Retinal pigment epithelial cell (primary cell): ENCODE data around the gene POLD1.
"Not testable (repeated sequence)": the region's sequence is repeated elsewhere in the genome, so short reads cannot be mapped to it uniquely, and the experiment has no call there.

Source experiments
- DNase-seq: peaks from one replicate; pipeline ENCODE4 v3.0.0-alpha.2; 2010; ENCODE audit warnings: low read depth
- H3K4me3 ChIP-seq: 2 replicates; pipeline ENCODE4 v1.5.1; 2011; ENCODE audit warnings: mild to moderate bottlenecking, low read length, control low read depth, moderate library complexity
- TF ChIP-seq, protein P1 (sequence below): conservative IDR thresholded peaks from 2 replicates; pipeline ENCODE4 v1.5.1; 2011; ENCODE audit warnings: low read depth, low read length, control low read depth, inconsistent platforms

POLD1 gene

GRCh38 chr19:50349277-50350057 lies 34.7 kb upstream of the POLD1 start:
- TF ChIP-seq, protein P1, sequence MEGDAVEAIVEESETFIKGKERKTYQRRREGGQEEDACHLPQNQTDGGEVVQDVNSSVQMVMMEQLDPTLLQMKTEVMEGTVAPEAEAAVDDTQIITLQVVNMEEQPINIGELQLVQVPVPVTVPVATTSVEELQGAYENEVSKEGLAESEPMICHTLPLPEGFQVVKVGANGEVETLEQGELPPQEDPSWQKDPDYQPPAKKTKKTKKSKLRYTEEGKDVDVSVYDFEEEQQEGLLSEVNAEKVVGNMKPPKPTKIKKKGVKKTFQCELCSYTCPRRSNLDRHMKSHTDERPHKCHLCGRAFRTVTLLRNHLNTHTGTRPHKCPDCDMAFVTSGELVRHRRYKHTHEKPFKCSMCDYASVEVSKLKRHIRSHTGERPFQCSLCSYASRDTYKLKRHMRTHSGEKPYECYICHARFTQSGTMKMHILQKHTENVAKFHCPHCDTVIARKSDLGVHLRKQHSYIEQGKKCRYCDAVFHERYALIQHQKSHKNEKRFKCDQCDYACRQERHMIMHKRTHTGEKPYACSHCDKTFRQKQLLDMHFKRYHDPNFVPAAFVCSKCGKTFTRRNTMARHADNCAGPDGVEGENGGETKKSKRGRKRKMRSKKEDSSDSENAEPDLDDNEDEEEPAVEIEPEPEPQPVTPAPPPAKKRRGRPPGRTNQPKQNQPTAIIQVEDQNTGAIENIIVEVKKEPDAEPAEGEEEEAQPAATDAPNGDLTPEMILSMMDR, result no peak
- H3K4me3 ChIP-seq, result no peak overlapping the region
- DNase-seq, result no peak

DNA sequence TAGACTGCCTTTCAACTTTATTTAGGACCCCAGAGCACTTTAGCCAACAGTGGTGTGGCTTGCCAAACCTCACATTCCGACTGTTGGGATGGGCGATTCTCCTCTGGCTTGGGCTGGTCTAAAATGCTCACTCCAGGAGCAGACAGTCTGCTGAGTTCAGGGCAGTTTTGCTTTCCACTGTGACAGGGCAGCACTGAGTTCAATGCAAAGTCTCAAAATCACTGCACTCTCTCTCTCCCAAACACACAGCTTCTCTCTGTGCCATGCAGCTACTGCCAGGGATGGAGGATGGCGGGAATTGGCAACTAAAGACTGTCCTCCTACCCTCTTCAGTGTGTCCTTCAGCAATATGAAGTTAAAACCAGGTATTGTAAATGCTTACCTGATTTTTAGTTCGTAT lies 31.9 kb upstream of the POLD1 start:
- no peak for DNase-seq
- no peak overlapping the region for H3K4me3 ChIP-seq
- TF ChIP-seq, protein P1, result no peak

DNA sequence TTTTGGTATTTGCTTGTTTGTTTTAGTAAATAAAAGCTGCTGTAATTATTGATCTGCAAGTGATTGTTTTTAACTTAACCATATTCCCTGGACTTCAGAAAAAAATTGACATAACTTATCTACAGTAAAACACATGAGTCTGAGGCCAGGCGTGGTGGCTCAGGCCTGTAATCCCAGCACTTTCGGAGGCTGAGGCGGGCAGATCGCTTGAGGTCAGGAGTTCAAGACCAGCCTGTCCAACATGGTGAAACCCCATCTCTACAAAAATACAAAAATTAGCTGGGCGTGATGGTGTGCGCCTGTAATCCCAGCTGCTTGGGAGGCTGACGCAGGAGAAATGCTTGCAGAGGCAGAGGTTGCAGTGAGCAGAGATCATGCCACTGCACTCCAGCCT lies 30.7 kb upstream of the POLD1 start:
- H3K4me3 ChIP-seq, DNase-seq: not testable (repeated sequence)

GRCh38 chr19:50356691-50357177 lies 27.4 kb upstream of the POLD1 start:
- DNase-seq, result no peak
- H3K4me3 ChIP-seq, result no peak overlapping the region
- TF ChIP-seq, protein P1, result no peak

GRCh38 chr19:50357178-50358100 lies 26.7 kb upstream of the POLD1 start:
- DNase-seq, result no peak
- TF ChIP-seq, protein P1, result peak; percentile 84

DNA sequence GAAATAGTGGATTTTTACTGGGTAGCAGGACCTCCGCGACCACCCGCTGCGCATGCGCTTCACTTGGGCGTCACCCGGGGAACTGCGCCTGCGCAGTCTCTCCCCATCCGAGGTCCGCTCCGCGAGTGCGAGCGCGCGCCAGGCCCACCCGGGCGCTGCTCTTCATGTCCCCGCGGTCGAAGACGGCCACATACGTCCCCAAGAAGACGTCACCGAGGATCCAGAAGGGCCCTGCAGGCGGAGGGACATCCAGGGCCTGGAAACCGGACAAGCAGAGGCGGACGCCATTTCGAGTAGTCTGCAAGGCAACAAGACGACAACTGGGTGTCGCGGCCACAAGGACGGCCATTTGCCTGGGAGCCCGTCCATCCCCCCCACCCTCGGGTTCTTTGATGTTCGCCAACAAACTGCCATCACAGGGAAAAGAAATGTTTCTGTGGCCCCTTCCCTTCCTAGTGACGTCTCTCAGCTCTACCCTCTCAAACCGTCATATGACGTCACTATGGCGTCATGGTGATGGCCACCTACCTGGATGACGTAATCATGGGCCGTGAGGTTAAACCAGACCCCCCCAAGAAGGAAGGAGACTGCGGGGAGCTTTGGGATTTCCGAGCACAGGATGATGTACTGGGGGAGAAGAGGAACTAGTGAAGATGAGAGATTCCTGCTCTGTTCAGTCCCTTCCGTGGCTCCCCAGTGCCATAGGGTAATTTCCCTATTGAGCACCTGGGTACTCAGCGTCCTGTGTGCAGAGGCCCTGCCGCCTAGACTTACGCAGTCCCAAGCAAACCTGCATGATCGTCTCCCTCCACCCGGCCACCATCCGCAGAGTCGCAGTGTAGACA lies 25.4 kb upstream of the POLD1 start:
- peak overlapping the region; percentile 37 for H3K4me3 ChIP-seq
- no peak for DNase-seq
- TF ChIP-seq, protein P1, result no peak

More at GRCh38 chr19:50357178-50358100, 26.7 kb upstream of the POLD1 start:
- H3K4me3 ChIP-seq, result peak overlapping the region; percentile 47
